Stomach smooth muscle (tissue), 2 donors: ENCODE results near the gene TIGD3.

Experiments
- H3K27ac ChIP-seq: one replicate; pipeline ENCODE4 v1.7.0; 2013; ENCODE audit warnings: mild to moderate bottlenecking, low read length, inconsistent platforms
- H3K27me3 ChIP-seq, 2 donors: one replicate each; pipeline ENCODE4 v1.7.0; 2013; ENCODE audit warnings: low read length in 2 of 2; ENCODE audit not compliant: insufficient read depth in 2 of 2, control insufficient read depth in 1 of 2
- H3K36me3 ChIP-seq, 2 donors: one replicate each; pipeline ENCODE4 v1.7.0; 2013; ENCODE audit warnings: low read length in 2 of 2; ENCODE audit not compliant: control insufficient read depth in 2 of 2, insufficient read depth in 2 of 2
- H3K4me1 ChIP-seq: one replicate; pipeline ENCODE4 v1.7.0; 2013; ENCODE audit warnings: low read length; ENCODE audit not compliant: control insufficient read depth, insufficient read depth
- H3K4me3 ChIP-seq, 2 donors: one replicate each; pipeline ENCODE4 v1.7.0; 2013; ENCODE audit warnings: low read length in 2 of 2
- H3K9ac ChIP-seq, 2 donors: one replicate each; pipeline ENCODE4 v1.7.0; 2013; ENCODE audit warnings: low read length in 2 of 2, mild to moderate bottlenecking in 1 of 2
- H3K9me3 ChIP-seq, 2 donors: one replicate each; pipeline ENCODE4 v1.7.0; 2013; ENCODE audit warnings: low read length in 2 of 2; ENCODE audit not compliant: control insufficient read depth in 2 of 2
- donor health status: healthy.
- donor health status: Pancreatic carcinoma.

TIGD3 gene

DNA sequence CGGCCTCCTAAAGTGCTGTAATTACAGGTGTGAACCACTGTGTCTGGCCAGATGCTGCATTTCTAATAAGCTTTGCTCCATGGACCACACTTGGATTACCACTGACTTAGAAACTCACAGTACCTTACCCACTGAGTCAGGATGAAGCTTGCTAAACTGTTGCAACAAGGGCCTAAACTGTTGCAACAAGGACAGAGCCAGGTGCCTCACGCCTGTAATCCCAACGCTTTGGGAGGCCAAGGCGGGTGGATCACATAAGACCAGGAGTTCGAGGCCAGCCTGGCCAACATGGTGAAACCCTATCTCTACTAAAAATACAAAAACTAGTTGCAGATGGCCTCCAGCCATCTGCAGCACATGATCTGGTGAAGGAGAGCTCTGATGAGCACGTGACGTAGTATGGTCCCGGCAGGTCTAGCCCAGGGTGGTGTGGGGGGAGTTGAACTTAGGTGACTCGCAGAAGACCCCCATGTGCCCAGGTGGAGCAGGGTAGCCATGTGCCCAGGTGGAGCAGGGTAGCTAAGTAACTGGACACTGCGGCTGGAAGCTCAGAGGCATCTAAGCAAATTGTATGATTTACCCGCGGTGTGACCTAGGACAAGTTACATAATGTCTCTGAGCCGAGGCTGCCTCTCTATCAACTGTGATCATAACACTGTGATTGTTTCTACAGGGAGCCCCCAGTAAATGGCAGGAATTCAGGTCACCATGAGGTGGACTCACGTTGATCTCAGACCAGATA, 19.5 kb downstream of the TIGD3 start:
- Histone ChIP-seq H3K9ac (no peak overlapping the region), H3K27me3 (no peaks in the 10 kb centered on the region), H3K9me3 (no peaks in the 10 kb centered on the region), H3K27ac (no peak overlapping the region), H3K4me3 (no peak overlapping the region), H3K4me1 (no peaks in the 10 kb centered on the region), H3K36me3 (no peaks in the 10 kb centered on the region)

DNA sequence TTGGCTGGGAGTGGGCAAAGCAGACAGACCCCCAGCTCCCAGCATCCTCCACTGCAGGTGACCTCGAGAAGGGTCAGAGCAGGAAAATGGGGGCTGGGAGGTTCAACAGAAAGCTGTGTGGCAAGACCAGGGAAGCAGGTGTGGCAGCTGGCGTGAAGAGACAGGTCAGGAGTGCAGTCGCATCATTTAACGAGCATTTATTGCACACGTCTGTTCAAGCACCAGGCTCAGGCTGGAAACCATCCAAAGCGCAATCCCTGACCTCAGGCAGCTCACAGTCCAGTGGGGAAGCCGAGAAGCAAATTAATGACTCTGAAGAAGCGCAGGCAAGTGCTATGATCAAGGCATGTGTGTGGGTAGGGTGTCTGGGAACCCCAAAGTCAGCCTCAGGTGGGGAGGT, 20.5 kb downstream of the TIGD3 start:
- no peak overlapping the region for H3K27ac ChIP-seq
- no peak overlapping the region for H3K4me3 ChIP-seq
- no peaks in the 10 kb centered on the region for H3K36me3 ChIP-seq

DNA sequence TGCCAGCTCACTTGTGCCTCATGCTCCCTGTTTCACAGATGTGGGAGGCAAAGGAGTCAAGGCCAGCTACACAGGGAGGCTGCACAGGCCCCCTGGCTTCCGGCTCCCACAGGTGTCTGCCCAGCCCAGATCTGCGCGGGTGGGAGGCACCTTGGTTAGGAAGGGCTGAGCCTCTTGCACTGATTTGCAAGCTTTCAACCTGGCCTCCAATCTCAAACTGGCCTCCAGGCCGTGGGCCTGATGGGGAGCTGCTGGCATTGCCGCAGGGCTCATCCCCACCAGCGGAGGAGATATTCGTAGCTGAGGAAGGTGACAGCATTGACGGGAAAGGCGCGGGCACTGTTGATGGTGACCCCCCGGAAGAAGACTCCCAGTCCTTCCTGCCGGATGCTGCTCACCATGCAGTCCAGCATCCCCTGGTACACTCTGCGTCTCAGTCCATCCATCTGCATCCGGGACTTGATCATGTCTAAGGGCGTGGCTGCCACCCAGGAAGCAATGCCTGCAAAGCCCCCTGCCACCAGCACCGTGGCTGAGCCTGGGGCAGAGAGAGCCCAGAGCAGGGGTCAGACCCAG, 21.7 kb downstream of the TIGD3 start:
- Histone ChIP-seq H3K36me3 (no peaks in the 10 kb centered on the region), H3K9me3 (no peaks in the 10 kb centered on the region), H3K4me3 (no peak overlapping the region), H3K4me1 (peaks cover 6% of the 10 kb centered on the region), H3K9ac (no peak overlapping the region), H3K27ac (no peak overlapping the region), H3K27me3 (no peaks in the 10 kb centered on the region)

More for the DNA sequence above, 20.5 kb downstream of the TIGD3 start:
- H3K27me3 ChIP-seq = no peaks in the 10 kb centered on the region
- no peaks in the 10 kb centered on the region for H3K9me3 ChIP-seq
- no peaks in the 10 kb centered on the region for H3K4me1 ChIP-seq
- H3K9ac ChIP-seq = no peak overlapping the region

DNA sequence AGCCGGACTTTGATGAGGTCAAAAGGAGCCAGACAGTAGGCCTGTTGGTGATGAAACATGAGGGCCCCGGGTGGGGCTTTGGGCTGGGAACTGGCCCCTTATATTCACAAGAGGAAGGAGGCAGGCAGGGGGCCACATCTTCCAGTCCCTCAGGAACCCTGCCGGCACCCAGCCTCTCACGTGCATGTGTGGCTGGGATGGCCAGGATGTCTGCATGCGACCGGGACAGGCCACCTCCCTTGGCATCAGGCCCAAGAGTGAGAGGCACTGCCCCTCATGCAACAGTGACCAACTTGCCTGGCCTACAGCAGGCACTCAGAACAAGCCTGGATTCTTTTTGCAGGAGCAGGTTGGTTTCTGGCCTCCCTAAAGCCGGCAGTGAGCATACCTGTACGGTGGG, 22.5 kb downstream of the TIGD3 start:
- peaks cover 11% of the 10 kb centered on the region for H3K4me1 ChIP-seq
- H3K27ac ChIP-seq = no peak overlapping the region
- no peak overlapping the region for H3K4me3 ChIP-seq
- H3K9ac ChIP-seq = no peak overlapping the region
- H3K36me3 ChIP-seq = no peaks in the 10 kb centered on the region
- no peaks in the 10 kb centered on the region for H3K9me3 ChIP-seq
- H3K27me3 ChIP-seq = no peaks in the 10 kb centered on the region

DNA sequence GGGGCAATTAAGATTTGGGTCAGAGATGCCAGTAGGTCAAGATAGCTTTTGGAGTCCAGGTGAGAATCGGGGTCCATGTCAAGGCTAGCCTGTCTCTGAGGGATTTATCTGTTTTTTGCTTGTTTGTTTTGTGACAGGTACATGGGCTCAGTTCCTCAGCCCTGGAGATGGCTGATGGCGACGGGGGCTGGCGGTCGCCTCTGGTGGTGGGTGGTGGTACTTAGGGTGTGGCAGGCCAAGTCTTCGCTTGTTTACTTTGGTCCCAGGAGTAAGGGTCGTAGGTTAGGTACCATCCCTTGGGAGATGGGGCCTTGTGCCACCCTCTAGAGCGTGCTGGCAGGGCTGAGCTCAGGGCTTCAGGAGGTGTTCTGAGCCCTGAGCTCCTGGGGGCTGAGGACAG, 23.2 kb downstream of the TIGD3 start:
- H3K9ac ChIP-seq = no peak overlapping the region
- H3K4me1 ChIP-seq = peaks cover 17% of the 10 kb centered on the region
- H3K9me3 ChIP-seq = no peaks in the 10 kb centered on the region
- H3K27me3 ChIP-seq = no peaks in the 10 kb centered on the region
- H3K27ac ChIP-seq = no peak overlapping the region
- no peaks in the 10 kb centered on the region for H3K36me3 ChIP-seq
- H3K4me3 ChIP-seq = no peak overlapping the region

DNA sequence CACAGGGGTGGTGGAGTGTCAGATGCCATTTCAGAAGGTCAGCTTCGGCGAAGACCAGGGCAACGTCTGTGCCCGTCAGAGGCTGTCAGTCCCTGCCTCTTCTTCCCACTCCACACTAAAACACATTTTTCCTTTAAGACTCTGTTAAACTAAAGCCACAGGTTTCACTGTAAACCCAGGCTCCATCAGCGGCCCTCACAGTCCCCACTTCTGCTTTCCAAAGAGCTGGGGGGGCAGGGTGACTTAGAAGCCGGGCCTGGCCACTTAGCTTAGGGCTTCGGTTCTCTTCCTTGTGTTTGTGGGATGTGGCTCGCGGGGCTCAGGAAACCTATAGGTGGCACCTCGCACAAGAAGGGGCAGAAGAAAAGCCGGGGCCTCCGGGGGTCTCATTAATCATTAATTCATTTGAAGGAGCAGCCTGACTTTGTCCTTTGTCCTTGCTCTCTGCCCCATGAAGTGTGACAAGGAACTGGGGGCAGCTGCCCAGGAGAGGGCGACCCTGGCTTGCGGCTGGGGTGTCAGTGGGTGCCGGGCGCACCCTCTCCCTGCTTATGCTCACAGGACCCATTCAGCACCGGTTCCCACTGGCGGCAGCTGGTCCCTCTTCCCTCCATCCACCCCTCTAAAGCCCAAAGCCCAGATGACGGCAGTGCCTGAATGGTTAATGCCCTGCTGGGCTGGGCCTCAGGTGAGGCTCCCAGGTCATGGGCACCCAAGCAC, 23.8 kb downstream of the TIGD3 start:
- no peaks in the 10 kb centered on the region for H3K27me3 ChIP-seq
- H3K36me3 ChIP-seq = no peaks in the 10 kb centered on the region
- no peak overlapping the region for H3K27ac ChIP-seq
- no peaks in the 10 kb centered on the region for H3K9me3 ChIP-seq
- no peak overlapping the region for H3K9ac ChIP-seq
- no peak overlapping the region for H3K4me3 ChIP-seq
- peaks cover 23% of the 10 kb centered on the region for H3K4me1 ChIP-seq

DNA sequence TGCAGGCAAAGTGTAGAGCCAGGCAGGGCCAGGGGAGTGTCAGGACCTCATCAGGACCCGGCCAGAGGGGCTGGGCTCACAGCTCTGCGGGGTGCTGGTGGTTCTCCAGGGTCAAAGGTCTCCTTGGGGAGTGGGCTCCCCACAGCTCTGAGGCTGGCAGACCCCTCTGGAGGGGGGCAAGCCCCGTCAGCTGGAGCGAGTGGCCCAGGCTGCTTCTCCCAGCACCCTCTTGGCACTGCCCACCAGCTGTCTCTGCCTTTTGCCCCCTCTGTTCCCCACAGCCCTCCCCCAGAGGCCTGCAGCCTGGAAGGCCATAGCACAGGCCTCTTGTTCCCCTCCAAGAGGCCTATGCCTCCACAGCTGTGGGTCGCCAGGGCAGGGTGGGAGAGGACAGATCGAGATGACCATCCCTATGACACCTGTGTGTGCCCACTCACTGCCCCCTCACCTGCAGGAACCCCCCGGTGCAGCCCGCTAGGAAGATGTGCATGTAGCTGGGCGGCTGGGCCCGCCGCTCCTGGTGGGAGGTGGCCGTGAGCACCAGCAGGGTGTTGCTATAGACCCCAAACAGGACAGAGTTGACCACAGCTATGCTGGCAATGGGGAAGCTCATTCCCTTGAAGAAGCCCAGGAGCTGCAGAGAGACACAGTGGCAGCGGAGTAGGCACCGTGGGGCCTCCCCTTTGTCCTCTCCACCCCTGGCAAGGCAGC, 24.5 kb downstream of the TIGD3 start:
- peaks cover 29% of the 10 kb centered on the region for H3K4me1 ChIP-seq
- no peak overlapping the region for H3K9ac ChIP-seq
- no peak overlapping the region for H3K27ac ChIP-seq
- no peaks in the 10 kb centered on the region for H3K27me3 ChIP-seq
- no peak overlapping the region for H3K4me3 ChIP-seq
- no peaks in the 10 kb centered on the region for H3K9me3 ChIP-seq
- no peaks in the 10 kb centered on the region for H3K36me3 ChIP-seq

DNA sequence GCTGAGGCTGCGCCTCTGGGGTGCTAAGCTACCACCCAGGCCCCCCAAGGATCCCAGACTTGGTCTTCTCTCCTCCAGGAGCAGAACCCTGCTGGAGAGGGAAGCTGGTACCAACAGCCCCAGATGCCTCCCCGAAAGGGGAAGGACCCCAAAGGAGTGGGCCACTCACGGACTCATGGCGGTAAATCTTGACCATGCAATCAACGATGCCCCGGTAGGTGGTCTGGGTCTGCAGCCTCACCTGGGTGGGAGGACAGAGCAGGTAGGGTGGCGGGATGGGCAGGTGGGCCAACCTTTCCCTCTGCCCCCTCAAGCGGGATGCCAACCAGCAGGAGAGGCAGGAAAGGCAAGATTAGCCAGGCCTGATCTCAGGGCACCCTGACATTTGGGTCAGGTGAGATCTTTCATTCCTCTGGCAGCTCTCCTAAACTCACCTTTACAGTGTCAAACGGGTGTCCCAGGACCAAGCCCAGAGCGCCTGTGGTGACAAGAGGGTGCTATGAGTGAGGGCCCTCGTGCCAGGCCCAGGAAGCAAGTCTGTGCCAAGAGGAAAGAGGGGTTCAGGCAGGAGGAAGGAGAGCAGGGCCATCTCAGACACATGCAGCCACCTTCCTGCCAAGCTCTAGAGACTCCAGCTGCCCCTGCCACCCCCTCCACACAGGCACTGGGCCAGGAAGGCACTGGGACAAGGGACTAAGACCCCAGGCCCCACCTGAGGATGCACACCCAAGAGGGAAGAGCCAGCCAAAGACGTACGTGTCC, 25.3 kb downstream of the TIGD3 start:
- H3K27ac ChIP-seq = no peak overlapping the region

DNA sequence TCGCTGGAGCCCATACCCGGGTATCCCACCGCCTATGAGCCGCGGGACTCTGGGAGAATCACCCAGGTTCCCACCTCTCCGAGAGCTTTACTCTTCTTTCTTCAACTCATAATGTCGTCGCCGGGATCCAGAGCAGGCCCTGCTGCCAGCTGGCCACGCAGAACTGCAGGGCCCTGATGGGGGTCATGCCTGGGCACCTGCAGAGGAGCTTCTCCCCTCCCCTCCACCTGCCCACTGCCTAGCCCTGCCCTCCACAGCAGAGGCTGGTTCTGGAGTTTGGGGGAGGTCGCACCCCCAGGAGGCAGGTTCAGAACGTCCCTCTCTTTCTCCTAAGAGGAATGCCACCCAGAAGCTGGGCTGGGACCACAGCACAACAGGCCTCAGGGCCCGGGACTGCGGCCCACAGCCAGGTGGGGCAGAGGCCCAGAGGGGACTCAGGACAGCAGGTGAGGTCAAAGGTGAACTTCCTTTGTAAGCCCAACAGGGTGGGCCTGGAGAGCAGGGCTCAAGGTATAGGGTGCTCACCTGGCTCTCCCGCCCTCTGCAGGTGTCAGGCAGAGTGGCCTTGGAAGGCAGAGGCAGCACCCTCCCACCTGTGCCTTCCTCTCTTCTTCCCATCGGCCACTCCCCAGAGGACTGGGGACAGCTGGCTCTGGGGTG, 26.0 kb downstream of the TIGD3 start:
- H3K4me1 ChIP-seq = peaks cover 42% of the 10 kb centered on the region
- H3K9ac ChIP-seq = peak overlapping the region in 1 of 2 donors; percentile 36
- H3K36me3 ChIP-seq = no peaks in the 10 kb centered on the region
- H3K27ac ChIP-seq = no peak overlapping the region
- H3K27me3 ChIP-seq = no peaks in the 10 kb centered on the region
- no peaks in the 10 kb centered on the region for H3K9me3 ChIP-seq
- H3K4me3 ChIP-seq = no peak overlapping the region

More for the DNA sequence above, 25.3 kb downstream of the TIGD3 start:
- Histone ChIP-seq H3K4me1 (peaks cover 36% of the 10 kb centered on the region), H3K4me3 (no peak overlapping the region), H3K27me3 (no peaks in the 10 kb centered on the region), H3K9ac (no peak overlapping the region), H3K36me3 (no peaks in the 10 kb centered on the region), H3K9me3 (no peaks in the 10 kb centered on the region)

DNA sequence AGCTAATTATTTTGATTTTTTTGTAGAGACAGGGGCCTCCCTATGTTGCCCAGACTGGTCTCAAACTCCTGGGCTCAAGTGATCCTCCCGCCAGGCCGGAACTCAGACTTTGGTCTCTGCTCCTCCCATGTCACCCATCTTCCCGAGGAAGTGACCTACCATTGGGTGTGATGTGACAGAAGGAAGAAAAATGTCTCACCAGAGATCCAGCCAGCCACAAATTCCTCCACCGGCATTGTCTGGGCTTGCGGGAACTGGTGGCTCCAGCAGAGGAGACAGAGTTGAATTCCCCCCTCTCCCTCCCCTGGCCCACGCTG, 27.1 kb downstream of the TIGD3 start:
- Histone ChIP-seq H3K27ac (peak overlapping the region; percentile 99), H3K4me1 (peaks cover 46% of the 10 kb centered on the region), H3K9ac (peak overlapping the region; percentile 86 to 88), H3K27me3 (no peaks in the 10 kb centered on the region), H3K9me3 (no peaks in the 10 kb centered on the region), H3K4me3 (peak overlapping the region; percentile 64 to 79), H3K36me3 (no peaks in the 10 kb centered on the region)
